ENCODE data around the gene EGFR.

DNA sequence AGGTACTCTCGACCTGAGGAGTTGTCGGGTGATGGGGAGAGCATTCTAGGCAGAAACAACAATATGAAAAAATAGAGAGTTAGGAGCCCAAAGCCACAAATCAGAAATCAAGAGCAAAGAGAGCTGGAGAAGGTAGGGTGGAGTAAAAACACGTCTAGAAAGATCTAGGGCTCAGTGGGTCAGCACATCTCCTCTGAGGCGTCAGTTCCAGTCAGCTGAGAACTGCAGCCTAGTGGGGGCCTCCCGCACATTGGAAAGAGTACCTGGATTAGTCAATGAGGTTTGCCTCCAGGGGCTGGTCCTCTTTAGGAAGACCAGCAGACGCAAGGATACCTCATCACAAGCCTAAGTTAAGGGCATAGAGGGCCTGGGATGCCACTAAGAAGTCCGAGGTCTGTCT is 233.1 kb downstream of the EGFR start:
- TF ChIP-seq, protein P1, sequence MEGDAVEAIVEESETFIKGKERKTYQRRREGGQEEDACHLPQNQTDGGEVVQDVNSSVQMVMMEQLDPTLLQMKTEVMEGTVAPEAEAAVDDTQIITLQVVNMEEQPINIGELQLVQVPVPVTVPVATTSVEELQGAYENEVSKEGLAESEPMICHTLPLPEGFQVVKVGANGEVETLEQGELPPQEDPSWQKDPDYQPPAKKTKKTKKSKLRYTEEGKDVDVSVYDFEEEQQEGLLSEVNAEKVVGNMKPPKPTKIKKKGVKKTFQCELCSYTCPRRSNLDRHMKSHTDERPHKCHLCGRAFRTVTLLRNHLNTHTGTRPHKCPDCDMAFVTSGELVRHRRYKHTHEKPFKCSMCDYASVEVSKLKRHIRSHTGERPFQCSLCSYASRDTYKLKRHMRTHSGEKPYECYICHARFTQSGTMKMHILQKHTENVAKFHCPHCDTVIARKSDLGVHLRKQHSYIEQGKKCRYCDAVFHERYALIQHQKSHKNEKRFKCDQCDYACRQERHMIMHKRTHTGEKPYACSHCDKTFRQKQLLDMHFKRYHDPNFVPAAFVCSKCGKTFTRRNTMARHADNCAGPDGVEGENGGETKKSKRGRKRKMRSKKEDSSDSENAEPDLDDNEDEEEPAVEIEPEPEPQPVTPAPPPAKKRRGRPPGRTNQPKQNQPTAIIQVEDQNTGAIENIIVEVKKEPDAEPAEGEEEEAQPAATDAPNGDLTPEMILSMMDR (IDR thresholded peaks at IDR 0.05; ENCODE audit: low read depth, low read length, poor library complexity, severe bottlenecking): no peak
- TF ChIP-seq EZH2phosphoT487 (IDR thresholded peaks at IDR 0.05; ENCODE audit: borderline replicate concordance, low read length): no peak
